Esophagus squamous epithelium (tissue), 4 donors: ENCODE data around the gene CITED1.

Source experiments
- CTCF ChIP-seq, 6 experiments: fragments of 450-650 bp in 4 of 6; fragments of 200-600 bp in 2 of 6; sonication (generic) in 2 of 6; IDR thresholded peaks; one replicate each; pipeline ENCODE4 v1.5.1; 2016 to 2019; ENCODE audit warnings: antibody characterized with exemption in 6 of 6, mild to moderate bottlenecking in 4 of 6, moderate library complexity in 4 of 6
- POLR2A ChIP-seq, 4 donors: fragments of 450-650 bp; IDR thresholded peaks; one replicate each; pipeline ENCODE4 v1.6.1; 2017; ENCODE audit warnings: antibody characterized with exemption in 4 of 4, mild to moderate bottlenecking in 4 of 4, moderate library complexity in 3 of 4

- TF ChIP-seq CTCF (IDR thresholded peaks at IDR 0.05) = no peak
- no peak for TF ChIP-seq POLR2A (IDR thresholded peaks at IDR 0.05)
Observed at GRCh38 chrX:72307646-72308051, 1.9 kb upstream of the CITED1 start.
